HEK293 (cell line): ENCODE data around the gene CD300LG.

ENCODE experiments used
- CTCF ChIP-seq: fragments of 450-650 bp; formaldehyde crosslinking; IDR thresholded peaks from 2 replicates; pipeline ENCODE4 v1.5.1; 2016; ENCODE audit warnings: missing biosample characterization, missing genetic modification characterization
- GFI1B ChIP-seq: fragments of 450-650 bp; formaldehyde crosslinking; IDR thresholded peaks from 2 replicates; pipeline ENCODE4 v1.5.1; 2016; ENCODE audit warnings: missing biosample characterization, missing genetic modification characterization
- ZBTB11 ChIP-seq: fragments of 450-650 bp; formaldehyde crosslinking; conservative IDR thresholded peaks from 2 replicates; pipeline ENCODE4 v1.5.1; 2016; ENCODE audit warnings: low read depth, missing biosample characterization, missing genetic modification characterization
- ZBTB7A ChIP-seq: fragments of 450-650 bp; formaldehyde crosslinking; IDR thresholded peaks from 2 replicates; pipeline ENCODE4 v1.5.1; 2016; ENCODE audit warnings: low read depth, missing biosample characterization, missing genetic modification characterization
- ZNF23 ChIP-seq: fragments of 450-650 bp; formaldehyde crosslinking; IDR thresholded peaks from 2 replicates; pipeline ENCODE4 v1.5.1; 2016; ENCODE audit warnings: missing biosample characterization, missing genetic modification characterization, borderline replicate concordance
- ZNF514 ChIP-seq: fragments of 450-650 bp; formaldehyde crosslinking; IDR thresholded peaks from 2 replicates; pipeline ENCODE4 v1.5.1; 2016; ENCODE audit warnings: missing biosample characterization, missing genetic modification characterization

- TF ChIP-seq ZBTB7A (tag by site-specific recombination) (no peak), CTCF (tag by site-specific recombination) (no peak), ZNF23 (tag by site-specific recombination) (no peak), ZBTB11 (tag by site-specific recombination) (no peak), ZNF514 (tag by site-specific recombination) (no peak), GFI1B (no peak)
Observed at GRCh38 chr17:43855061-43855460, 8.1 kb downstream of the CD300LG start.
